ENCODE data around the gene SYCE3.

SYCE3 gene

GRCh38 chr22:50577987-50578775 lies 15.5 kb upstream of the SYCE3 start, which contains the start of gene CPT1B:
TSS of gene CPT1B (minus strand) at chr22:50578427. CDS start at chr22:50577915, 512 bp downstream.
- Histone ChIP-seq H3K27me3 (ENCODE audit: insufficient read depth, insufficient read length) (no peaks in the 10 kb centered on the region), H3K4me1 (ENCODE audit: insufficient read depth, insufficient read length) (peaks cover 4% of the 10 kb centered on the region), H3K9me3 (ENCODE audit: insufficient read depth, low read length) (no peaks in the 10 kb centered on the region), H3K36me3 (ENCODE audit: insufficient read depth, insufficient read length, low read length) (peaks cover 65% of the 10 kb centered on the region), H3K9ac (ENCODE audit: insufficient read length, low read depth) (no peak within 1 kb of the TSS), H3K4me3 (ENCODE audit: insufficient read length, low read depth) (no peak within 1 kb of the TSS)
- no peak for DNase-seq (ENCODE audit: low read depth, low spot score)
- TF ChIP-seq ZNF274 (IDR thresholded peaks at IDR 0.05; ENCODE audit: low read depth, low read length) = no peak

- Histone ChIP-seq H3K9ac (ENCODE audit: insufficient read length, low read depth) (no peak overlapping the region), H3K36me3 (ENCODE audit: insufficient read depth, insufficient read length, low read length) (peaks cover 70% of the 10 kb centered on the region), H3K4me1 (ENCODE audit: insufficient read depth, insufficient read length) (peaks cover 4% of the 10 kb centered on the region), H3K9me3 (ENCODE audit: insufficient read depth, low read length) (no peaks in the 10 kb centered on the region), H3K27me3 (ENCODE audit: insufficient read depth, insufficient read length) (no peaks in the 10 kb centered on the region), H3K4me3 (ENCODE audit: insufficient read length, low read depth) (no peak overlapping the region)
- DNase-seq (ENCODE audit: low read depth, low spot score) = no peak
- TF ChIP-seq YY1 (IDR thresholded peaks at IDR 0.05; ENCODE audit: insufficient read depth, insufficient read length) (no peak), SUZ12 (IDR thresholded peaks at IDR 0.05; ENCODE audit: extremely low read depth, insufficient read depth, insufficient read length) (no peak), ZNF274 (IDR thresholded peaks at IDR 0.05; ENCODE audit: low read depth, low read length) (no peak)
Measured at GRCh38 chr22:50577697-50577986, 14.9 kb upstream of the SYCE3 start.

DNA sequence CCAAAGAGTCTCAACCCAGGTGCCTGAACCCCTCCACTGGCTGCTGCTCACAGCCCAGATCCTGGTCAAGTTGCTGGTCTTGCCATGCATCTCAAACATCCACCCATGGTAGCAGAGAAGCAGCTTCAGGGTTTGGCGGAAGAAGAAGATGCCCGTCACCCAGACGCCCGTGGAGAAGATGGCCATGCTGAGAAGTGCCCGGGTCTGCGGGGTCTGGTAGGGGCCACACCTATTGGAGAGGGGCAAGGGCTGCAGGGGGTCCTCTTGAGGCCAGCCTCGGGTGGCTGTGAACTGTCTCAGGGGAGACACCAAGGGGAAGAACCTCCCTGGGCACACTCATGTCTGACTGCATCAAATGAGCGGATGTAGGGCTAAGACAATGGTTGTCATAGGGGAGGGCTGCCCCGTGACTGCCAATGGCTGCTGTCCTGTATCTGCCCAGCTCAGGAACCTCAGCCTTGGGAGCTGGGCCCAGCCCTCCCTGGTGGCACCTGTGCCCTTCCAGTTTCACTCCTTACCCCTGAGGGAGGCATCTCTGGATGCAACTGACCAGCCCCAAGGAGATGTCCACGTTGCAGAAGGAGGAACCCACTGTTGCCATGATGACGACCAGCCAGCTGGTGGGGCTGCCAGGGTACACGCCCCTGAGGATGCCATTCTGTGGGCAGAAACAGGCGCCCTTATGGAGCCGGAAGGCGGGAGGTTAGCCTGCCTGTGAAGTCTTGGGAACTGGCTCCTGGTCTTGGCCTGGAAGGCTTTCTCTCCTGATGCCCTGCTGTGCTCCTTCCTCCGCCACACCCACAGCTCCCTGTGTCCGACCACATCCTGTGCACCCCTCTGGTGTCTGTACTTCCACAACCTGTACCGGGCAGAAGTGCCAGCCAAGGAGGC lies 14.3 kb upstream of the SYCE3 start:
- peaks cover 76% of the 10 kb centered on the region for H3K36me3 ChIP-seq (ENCODE audit: insufficient read depth, insufficient read length, low read length)
- no peaks in the 10 kb centered on the region for H3K9me3 ChIP-seq (ENCODE audit: insufficient read depth, low read length)
- no peaks in the 10 kb centered on the region for H3K27me3 ChIP-seq (ENCODE audit: insufficient read depth, insufficient read length)
- peaks cover 4% of the 10 kb centered on the region for H3K4me1 ChIP-seq (ENCODE audit: insufficient read depth, insufficient read length)
- H3K9ac ChIP-seq (ENCODE audit: insufficient read length, low read depth) = no peak overlapping the region
- TF ChIP-seq ZNF274 (IDR thresholded peaks at IDR 0.05; ENCODE audit: low read depth, low read length) = no peak
- TF ChIP-seq YY1 (IDR thresholded peaks at IDR 0.05; ENCODE audit: insufficient read depth, insufficient read length) = no peak
- TF ChIP-seq SUZ12 (IDR thresholded peaks at IDR 0.05; ENCODE audit: extremely low read depth, insufficient read depth, insufficient read length) = no peak
- no peak for DNase-seq (ENCODE audit: low read depth, low spot score)
- no peak overlapping the region for H3K4me3 ChIP-seq (ENCODE audit: insufficient read length, low read depth)

GRCh38 chr22:50576070-50576469 lies 13.4 kb upstream of the SYCE3 start:
- no peak for TF ChIP-seq SUZ12 (IDR thresholded peaks at IDR 0.05; ENCODE audit: extremely low read depth, insufficient read depth, insufficient read length)
- TF ChIP-seq YY1 (IDR thresholded peaks at IDR 0.05; ENCODE audit: insufficient read depth, insufficient read length) = no peak
- TF ChIP-seq ZNF274 (IDR thresholded peaks at IDR 0.05; ENCODE audit: low read depth, low read length) = no peak
- no peaks in the 10 kb centered on the region for H3K9me3 ChIP-seq (ENCODE audit: insufficient read depth, low read length)
- H3K27me3 ChIP-seq (ENCODE audit: insufficient read depth, insufficient read length) = no peaks in the 10 kb centered on the region
- H3K4me3 ChIP-seq (ENCODE audit: insufficient read length, low read depth) = no peak overlapping the region
- H3K4me1 ChIP-seq (ENCODE audit: insufficient read depth, insufficient read length) = peaks cover 4% of the 10 kb centered on the region
- DNase-seq (ENCODE audit: low read depth, low spot score) = no peak
- no peak overlapping the region for H3K9ac ChIP-seq (ENCODE audit: insufficient read length, low read depth)
- H3K36me3 ChIP-seq (ENCODE audit: insufficient read depth, insufficient read length, low read length) = peaks cover 79% of the 10 kb centered on the region

DNA sequence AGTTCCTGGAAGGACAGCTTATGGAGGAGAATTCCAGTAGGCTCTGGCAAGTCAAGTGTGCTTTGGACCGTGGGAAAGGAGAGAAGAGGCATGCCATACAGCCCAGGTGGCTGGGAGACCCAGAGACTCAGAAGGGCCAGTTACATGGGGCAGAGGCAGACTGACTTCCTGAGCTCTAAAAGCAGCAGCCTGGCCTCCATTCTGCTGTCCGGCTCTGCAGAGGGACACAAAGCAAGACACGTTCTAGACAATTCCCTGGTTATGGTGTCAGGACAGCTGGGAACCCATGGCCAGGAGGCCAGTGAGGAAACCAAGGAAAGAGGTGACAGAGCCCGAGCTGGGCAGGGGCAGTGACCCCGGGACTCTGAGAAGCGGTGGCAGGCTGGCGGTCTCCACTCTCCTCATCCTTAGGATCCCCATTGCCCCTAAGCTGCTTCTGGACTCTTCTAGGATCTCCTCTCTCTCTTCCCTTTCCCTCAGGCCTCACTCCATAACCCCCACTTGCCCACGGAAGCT lies 12.8 kb upstream of the SYCE3 start:
- Histone ChIP-seq H3K9ac (ENCODE audit: insufficient read length, low read depth) (no peak overlapping the region), H3K4me3 (ENCODE audit: insufficient read length, low read depth) (no peak overlapping the region), H3K9me3 (ENCODE audit: insufficient read depth, low read length) (no peaks in the 10 kb centered on the region), H3K27me3 (ENCODE audit: insufficient read depth, insufficient read length) (no peaks in the 10 kb centered on the region), H3K4me1 (ENCODE audit: insufficient read depth, insufficient read length) (peaks cover 3% of the 10 kb centered on the region), H3K36me3 (ENCODE audit: insufficient read depth, insufficient read length, low read length) (peaks cover 83% of the 10 kb centered on the region)
- DNase-seq (ENCODE audit: low read depth, low spot score) = no peak
- TF ChIP-seq YY1 (IDR thresholded peaks at IDR 0.05; ENCODE audit: insufficient read depth, insufficient read length) (no peak), SUZ12 (IDR thresholded peaks at IDR 0.05; ENCODE audit: extremely low read depth, insufficient read depth, insufficient read length) (no peak), ZNF274 (IDR thresholded peaks at IDR 0.05; ENCODE audit: low read depth, low read length) (no peak)

- no peak overlapping the region for H3K9ac ChIP-seq (ENCODE audit: insufficient read length, low read depth)
- DNase-seq (ENCODE audit: low read depth, low spot score) = no peak
- no peak overlapping the region for H3K4me3 ChIP-seq (ENCODE audit: insufficient read length, low read depth)
- H3K4me1 ChIP-seq (ENCODE audit: insufficient read depth, insufficient read length) = no peaks in the 10 kb centered on the region
- no peak for TF ChIP-seq ZNF274 (IDR thresholded peaks at IDR 0.05; ENCODE audit: low read depth, low read length)
- TF ChIP-seq SUZ12 (IDR thresholded peaks at IDR 0.05; ENCODE audit: extremely low read depth, insufficient read depth, insufficient read length) = no peak
- no peak for TF ChIP-seq YY1 (IDR thresholded peaks at IDR 0.05; ENCODE audit: insufficient read depth, insufficient read length)
- H3K36me3 ChIP-seq (ENCODE audit: insufficient read depth, insufficient read length, low read length) = peaks cover 83% of the 10 kb centered on the region
- H3K27me3 ChIP-seq (ENCODE audit: insufficient read depth, insufficient read length) = no peaks in the 10 kb centered on the region
- H3K9me3 ChIP-seq (ENCODE audit: insufficient read depth, low read length) = no peaks in the 10 kb centered on the region
Measured at GRCh38 chr22:50574383-50574755, 11.7 kb upstream of the SYCE3 start.

Data from NT2/D1 (cell line).